Mammary epithelial cell (primary cell): Measurements from ENCODE around the gene TPM4.

Experiments
- EZH2 ChIP-seq: IDR thresholded peaks from 2 replicates; pipeline ENCODE4 v1.6.1; 2012; ENCODE audit warnings: low read length, inconsistent platforms, borderline replicate concordance
- TF ChIP-seq, protein P1 (sequence below), 2 donors: IDR thresholded peaks in 1 of 2; conservative IDR thresholded peaks in 1 of 2; 2 replicates each; pipeline ENCODE4 v1.5.1; 2011 to 2012; ENCODE audit warnings: inconsistent platforms in 2 of 2, low read length in 2 of 2, mild to moderate bottlenecking in 2 of 2, control low read depth in 1 of 2, low read depth in 1 of 2; ENCODE audit not compliant: insufficient read depth in 1 of 2; ENCODE audit errors: extremely low read depth in 1 of 2

DNA sequence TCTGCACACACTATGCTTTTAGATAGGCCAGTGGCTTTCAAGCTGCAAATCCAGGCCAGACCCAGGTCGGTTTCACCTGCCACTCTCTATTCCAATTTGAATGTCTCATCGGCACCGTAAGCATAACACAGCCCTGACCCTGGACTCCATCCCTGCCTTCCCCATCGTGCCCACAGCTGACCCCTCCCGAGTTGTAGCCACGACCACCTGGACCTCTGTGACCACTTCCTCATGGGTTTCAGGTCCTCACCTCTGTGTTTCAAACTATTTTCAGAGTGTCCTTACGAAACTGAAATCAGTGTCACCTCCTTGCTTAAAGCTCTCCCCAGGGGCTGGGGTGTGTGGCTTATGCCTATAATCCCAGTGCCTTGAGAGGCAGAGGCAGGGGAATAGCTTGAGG is 58.2 kb downstream of the TPM4 start:
- TF ChIP-seq, protein P1, sequence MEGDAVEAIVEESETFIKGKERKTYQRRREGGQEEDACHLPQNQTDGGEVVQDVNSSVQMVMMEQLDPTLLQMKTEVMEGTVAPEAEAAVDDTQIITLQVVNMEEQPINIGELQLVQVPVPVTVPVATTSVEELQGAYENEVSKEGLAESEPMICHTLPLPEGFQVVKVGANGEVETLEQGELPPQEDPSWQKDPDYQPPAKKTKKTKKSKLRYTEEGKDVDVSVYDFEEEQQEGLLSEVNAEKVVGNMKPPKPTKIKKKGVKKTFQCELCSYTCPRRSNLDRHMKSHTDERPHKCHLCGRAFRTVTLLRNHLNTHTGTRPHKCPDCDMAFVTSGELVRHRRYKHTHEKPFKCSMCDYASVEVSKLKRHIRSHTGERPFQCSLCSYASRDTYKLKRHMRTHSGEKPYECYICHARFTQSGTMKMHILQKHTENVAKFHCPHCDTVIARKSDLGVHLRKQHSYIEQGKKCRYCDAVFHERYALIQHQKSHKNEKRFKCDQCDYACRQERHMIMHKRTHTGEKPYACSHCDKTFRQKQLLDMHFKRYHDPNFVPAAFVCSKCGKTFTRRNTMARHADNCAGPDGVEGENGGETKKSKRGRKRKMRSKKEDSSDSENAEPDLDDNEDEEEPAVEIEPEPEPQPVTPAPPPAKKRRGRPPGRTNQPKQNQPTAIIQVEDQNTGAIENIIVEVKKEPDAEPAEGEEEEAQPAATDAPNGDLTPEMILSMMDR (conservative IDR thresholded peaks at IDR 0.05 in 1 of 2, IDR thresholded peaks at IDR 0.05 in 1 of 2; ENCODE audit: extremely low read depth in 1 of 2, insufficient read depth in 1 of 2, low read depth in 1 of 2, low read length in 2 of 2), result no peak
- TF ChIP-seq EZH2, result no peak
